ENCODE results near the gene CAST.

- no peak for TF ChIP-seq YY1 (IDR thresholded peaks at IDR 0.05; ENCODE audit: insufficient read depth, insufficient read length)
- TF ChIP-seq SUZ12 (IDR thresholded peaks at IDR 0.05; ENCODE audit: extremely low read depth, insufficient read depth, insufficient read length), result no peak
- no peak for TF ChIP-seq ZNF274 (IDR thresholded peaks at IDR 0.05; ENCODE audit: low read depth, low read length)
These were observed 2.5 kb downstream of the CAST start for GRCh38 chr5:96664669-96665068.

All from NT2/D1 (cell line).